Activated T-cell treated with anti-CD3 and anti-CD28 coated beads, Interleukin-2, amount 50 U/mL, for 4 hours (primary cell): ENCODE measurements around the gene NUP205. TPM values are rescaled to one million over a fixed set of nuclear protein-coding genes. Genes with fewer than 3 reads are reported as not detected.

Experiments
- total RNA-seq, 3 donors: library from RNA; stranded (reverse); gene quantifications; one replicate each; pipeline ENCODE4 v1.2.1, GENCODE V29; 2021

NUP205 gene
- total RNA-seq, 3 donors from 2014 or later = 102 to 128 (median 125) TPM

Other genes with a start within 250 kb of the NUP205 start
- gene CNOT4, start 47.8 kb upstream of the NUP205 start, total RNA-seq = 10 to 100 TPM; 14.2 to 17.3 (median 15.7) TPM
- gene STMP1, start 104.6 kb downstream of the NUP205 start, total RNA-seq = 10 to 100 TPM; 17.2 to 20.6 (median 19.8) TPM
- gene SLC13A4, start 170.3 kb downstream of the NUP205 start, total RNA-seq = not detected
- not detected for gene FAM180A, start 190.9 kb downstream of the NUP205 start, total RNA-seq